Endothelial cell of umbilical vein (primary cell): Measurements from ENCODE around the gene SDHB.

Experiments used
- FOS ChIP-seq: IDR thresholded peaks from 2 replicates; pipeline ENCODE4 v1.6.1; 2011; ENCODE audit warnings: mild to moderate bottlenecking, low read length, moderate library complexity, borderline replicate concordance; ENCODE audit not compliant: insufficient read depth
- JUN ChIP-seq: IDR thresholded peaks from 2 replicates; pipeline ENCODE4 v1.6.1; 2011; ENCODE audit warnings: borderline replicate concordance, low read depth; ENCODE audit not compliant: insufficient read length, insufficient read depth
- POLR2A ChIP-seq: IDR thresholded peaks from 2 replicates; pipeline ENCODE4 v1.6.1; 2012; ENCODE audit warnings: low read depth, mild to moderate bottlenecking, control low read depth, low read length
- TF ChIP-seq, protein P1 (sequence below), 2 donors: IDR thresholded peaks; 1 replicate in 1 of 2; 2 replicates in 1 of 2; pipeline ENCODE4 v1.5.1; 2011; ENCODE audit warnings: low read length in 2 of 2, mild to moderate bottlenecking in 2 of 2, moderate library complexity in 2 of 2, control low read depth in 1 of 2, inconsistent platforms in 1 of 2, low read depth in 1 of 2; ENCODE audit not compliant: insufficient read depth in 1 of 2; ENCODE audit errors: extremely low read depth in 1 of 2
- TF ChIP-seq, protein P2 (sequence below): IDR thresholded peaks from 2 replicates; pipeline ENCODE4 v1.6.1; 2011; ENCODE audit not compliant: insufficient read depth, insufficient read length

DNA sequence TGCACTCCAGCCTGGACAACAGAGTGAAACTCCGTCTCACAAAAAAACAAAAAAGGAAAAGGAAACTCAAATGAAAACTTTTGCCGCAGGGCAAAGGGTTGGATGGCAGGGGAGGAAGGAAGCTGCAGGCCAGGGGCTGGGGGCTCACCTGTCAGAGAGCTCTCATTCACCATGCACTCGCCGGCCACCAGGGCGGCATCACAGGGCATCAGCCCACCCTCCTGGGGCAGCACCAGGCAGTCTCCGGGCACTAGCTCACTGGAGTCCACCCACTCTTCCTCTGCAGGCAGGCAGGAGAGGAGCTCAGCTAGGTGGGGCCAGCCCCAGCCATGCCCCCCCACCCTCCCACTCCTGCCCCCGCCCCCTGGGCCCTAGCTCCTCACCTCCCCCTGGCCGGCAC lies 54.0 kb downstream of the SDHB start:
- TF ChIP-seq, protein P1, sequence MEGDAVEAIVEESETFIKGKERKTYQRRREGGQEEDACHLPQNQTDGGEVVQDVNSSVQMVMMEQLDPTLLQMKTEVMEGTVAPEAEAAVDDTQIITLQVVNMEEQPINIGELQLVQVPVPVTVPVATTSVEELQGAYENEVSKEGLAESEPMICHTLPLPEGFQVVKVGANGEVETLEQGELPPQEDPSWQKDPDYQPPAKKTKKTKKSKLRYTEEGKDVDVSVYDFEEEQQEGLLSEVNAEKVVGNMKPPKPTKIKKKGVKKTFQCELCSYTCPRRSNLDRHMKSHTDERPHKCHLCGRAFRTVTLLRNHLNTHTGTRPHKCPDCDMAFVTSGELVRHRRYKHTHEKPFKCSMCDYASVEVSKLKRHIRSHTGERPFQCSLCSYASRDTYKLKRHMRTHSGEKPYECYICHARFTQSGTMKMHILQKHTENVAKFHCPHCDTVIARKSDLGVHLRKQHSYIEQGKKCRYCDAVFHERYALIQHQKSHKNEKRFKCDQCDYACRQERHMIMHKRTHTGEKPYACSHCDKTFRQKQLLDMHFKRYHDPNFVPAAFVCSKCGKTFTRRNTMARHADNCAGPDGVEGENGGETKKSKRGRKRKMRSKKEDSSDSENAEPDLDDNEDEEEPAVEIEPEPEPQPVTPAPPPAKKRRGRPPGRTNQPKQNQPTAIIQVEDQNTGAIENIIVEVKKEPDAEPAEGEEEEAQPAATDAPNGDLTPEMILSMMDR (IDR thresholded peaks at IDR 0.05; ENCODE audit: extremely low read depth in 1 of 2, insufficient read depth in 1 of 2, low read depth in 1 of 2, low read length in 2 of 2): no peak
- TF ChIP-seq POLR2A (no peak), JUN (no peak), FOS (no peak)
- TF ChIP-seq, protein P2, sequence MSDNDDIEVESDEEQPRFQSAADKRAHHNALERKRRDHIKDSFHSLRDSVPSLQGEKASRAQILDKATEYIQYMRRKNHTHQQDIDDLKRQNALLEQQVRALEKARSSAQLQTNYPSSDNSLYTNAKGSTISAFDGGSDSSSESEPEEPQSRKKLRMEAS: no peak
